ENCODE data around the gene PPP1R14D. TPM values are rescaled to one million over a fixed set of nuclear protein-coding genes. Genes with fewer than 3 reads are reported as not detected.

Gene PPP1R14D
- total RNA-seq, 3 donors from 2014 or later: 1.3 to 4.9 TPM; not detected in 1

GRCh38 chr15:40773496-40773895, 55.0 kb downstream of the PPP1R14D start:
- Histone ChIP-seq H3K27ac (peak overlapping the region in 1 of 2 donors; percentile 21), H3K36me3 (no peaks in the 10 kb centered on the region), H3K27me3 (no peaks in the 10 kb centered on the region), H3K4me1 (peaks cover 9 to 12% of the 10 kb centered on the region in 2 donors), H3K9me3 (no peaks in the 10 kb centered on the region), H3K4me3 (no peak overlapping the region)
- intact Hi-C loops (cut with DNase I; ENCODE audit: low total_unique reads): no loop called here
- no peak for DNase-seq (ENCODE audit: low spot score in 2 of 2)
- TF ChIP-seq CTCF (IDR thresholded peaks at IDR 0.05) (no peak), POLR2A (IDR thresholded peaks at IDR 0.05) (no peak), POLR2AphosphoS5 (IDR thresholded peaks at IDR 0.05) (no peak)

DNA sequence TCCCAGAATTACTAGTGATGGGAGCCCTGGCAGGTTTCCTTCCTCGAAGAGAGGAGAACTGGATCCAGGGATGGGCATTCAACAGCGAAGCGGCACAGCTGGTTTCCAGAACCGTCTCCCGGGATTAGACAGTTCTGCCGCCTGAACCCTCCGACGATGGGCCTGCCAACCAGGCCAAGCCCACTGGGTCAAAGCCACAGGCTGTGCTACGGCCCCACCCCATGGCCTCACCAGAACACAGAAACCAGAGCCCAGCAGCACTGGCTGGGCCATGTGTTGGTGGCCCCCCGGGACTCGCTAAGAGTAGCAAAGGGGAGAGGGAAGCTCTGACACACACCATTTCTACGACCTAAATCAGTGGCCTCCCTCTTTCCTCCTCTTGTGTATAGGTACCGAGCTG, 56.5 kb downstream of the PPP1R14D start:
- intact Hi-C loops (cut with DNase I; ENCODE audit: low total_unique reads): no loop called here

DNA sequence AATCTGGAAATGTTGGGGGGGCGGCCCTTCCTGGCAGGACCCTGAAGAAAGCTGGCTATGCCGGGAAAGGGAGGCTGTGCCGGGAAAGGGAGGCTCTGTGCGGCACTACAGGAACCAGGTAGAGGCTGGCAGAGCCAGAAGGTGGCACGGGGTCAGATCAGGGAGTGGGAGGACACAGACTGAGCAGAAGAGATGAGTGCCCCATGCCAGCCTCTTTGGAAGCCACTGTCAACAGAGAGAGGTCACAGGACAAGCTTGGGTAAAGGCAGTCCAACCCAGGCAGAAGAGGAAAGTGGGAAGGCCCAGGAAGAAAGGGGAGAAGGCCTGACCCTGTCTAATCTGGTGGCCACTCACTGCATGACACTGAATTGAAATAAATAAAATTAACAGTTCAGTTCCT, 57.3 kb downstream of the PPP1R14D start:
- no peaks in the 10 kb centered on the region for H3K36me3 ChIP-seq
- peak overlapping the region in 2 of 3 donors; percentile 40 to 58 for H3K4me3 ChIP-seq
- peaks cover 6 to 11% of the 10 kb centered on the region in 2 donors for H3K4me1 ChIP-seq
- peak overlapping the region; percentile 92 to 93 for H3K27ac ChIP-seq
- H3K9me3 ChIP-seq: no peaks in the 10 kb centered on the region
- no peak for DNase-seq (ENCODE audit: low spot score in 2 of 2)
- no peaks in the 10 kb centered on the region for H3K27me3 ChIP-seq
- no peak for TF ChIP-seq POLR2AphosphoS5 (IDR thresholded peaks at IDR 0.05)
- TF ChIP-seq CTCF (IDR thresholded peaks at IDR 0.05): no peak
- TF ChIP-seq POLR2A (IDR thresholded peaks at IDR 0.05): no peak
- intact Hi-C loops (cut with DNase I; ENCODE audit: low total_unique reads): no loop called here

More for the DNA sequence above, 56.5 kb downstream of the PPP1R14D start:
- no peak for TF ChIP-seq POLR2AphosphoS5 (IDR thresholded peaks at IDR 0.05)
- TF ChIP-seq CTCF (IDR thresholded peaks at IDR 0.05): no peak
- TF ChIP-seq POLR2A (IDR thresholded peaks at IDR 0.05): no peak
- Histone ChIP-seq H3K27ac (peak overlapping the region; percentile 92 to 93), H3K36me3 (no peaks in the 10 kb centered on the region), H3K4me3 (no peak overlapping the region), H3K4me1 (peaks cover 9% of the 10 kb centered on the region in 2 donors), H3K27me3 (no peaks in the 10 kb centered on the region), H3K9me3 (no peaks in the 10 kb centered on the region)
- no peak for DNase-seq (ENCODE audit: low spot score in 2 of 2)

DNA sequence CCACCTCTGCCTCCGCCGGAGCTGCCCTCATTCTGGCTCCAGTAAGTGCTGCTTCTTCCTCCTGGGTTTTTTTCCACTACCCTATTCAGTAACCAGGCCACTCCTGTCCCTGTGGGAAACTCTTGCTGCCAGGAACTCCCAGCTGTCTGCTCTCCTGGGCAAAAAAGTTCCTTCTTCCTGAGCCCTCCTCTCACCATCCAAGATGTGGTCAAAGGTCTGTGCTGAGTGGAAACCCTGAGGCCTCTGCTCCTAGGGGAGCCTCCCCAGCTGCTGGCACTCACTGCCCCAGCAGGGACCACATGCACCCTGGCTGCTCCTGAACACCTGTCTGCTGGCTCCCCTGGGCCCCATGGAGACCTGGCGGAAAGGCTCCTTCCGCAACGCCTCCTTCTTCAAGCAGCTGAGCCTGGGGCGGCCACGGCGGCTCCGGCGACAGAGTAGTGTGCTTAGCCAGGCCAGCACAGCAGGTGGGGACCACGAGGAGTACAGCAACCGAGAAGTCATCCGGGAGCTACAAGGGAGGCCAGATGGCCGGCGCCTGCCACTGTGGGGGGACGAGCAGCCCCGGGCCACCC, 58.3 kb downstream of the PPP1R14D start:
- Histone ChIP-seq H3K27ac (peak overlapping the region; percentile 92 to 93), H3K4me1 (peaks cover 7 to 11% of the 10 kb centered on the region in 2 donors)

More for the DNA sequence above, 58.3 kb downstream of the PPP1R14D start:
- Histone ChIP-seq H3K9me3 (no peaks in the 10 kb centered on the region), H3K27me3 (no peaks in the 10 kb centered on the region), H3K36me3 (no peaks in the 10 kb centered on the region), H3K4me3 (peak overlapping the region in 2 of 3 donors; percentile 40 to 58)
- intact Hi-C loops (cut with DNase I; ENCODE audit: low total_unique reads): no loop called here
- TF ChIP-seq POLR2A (IDR thresholded peaks at IDR 0.05): no peak
- no peak for TF ChIP-seq CTCF (IDR thresholded peaks at IDR 0.05)
- no peak for TF ChIP-seq POLR2AphosphoS5 (IDR thresholded peaks at IDR 0.05)
- peak in 1 of 2 donors; percentile 57 for DNase-seq (ENCODE audit: low spot score in 2 of 2)
